ENCODE results near the gene OR13C4.

GRCh38 chr9:104539275-104539674 lies 12.3 kb upstream of the OR13C4 start:
- TF ChIP-seq POLR2A (IDR thresholded peaks at IDR 0.05) (no peak), CTCF (IDR thresholded peaks at IDR 0.05) (no peak), EP300 (IDR thresholded peaks at IDR 0.05) (no peak)
